Tongue (tissue), 2 donors: ENCODE measurements around the gene TARS3. TPM values are rescaled to one million over a fixed set of nuclear protein-coding genes. Genes with fewer than 3 reads are reported as not detected.

Experiments
- small RNA-seq: library from RNA; depleted of rRNA; stranded (forward); fragments of <200 nt; gene quantifications from one replicate; pipeline ENCODE3, GENCODE V24; 2014; ENCODE audit warnings: low replicate concordance
- total RNA-seq: library from RNA; depleted of rRNA; stranded (reverse); fragments of >200 nt; gene quantifications from one replicate; pipeline ENCODE4 v1.2.3, GENCODE V29; 2014

The TARS3 gene
- total RNA-seq, 1 donor from 2014 or later = 35.8 TPM

Small RNAs within 50 kb of the gene (small RNA-seq; reads per million reads assigned to genes)
- not detected for gene RN7SL209P
- not detected for gene RNU6-807P

Other genes with a start within 250 kb of the TARS3 start
- 10.6 TPM for gene PCSK6, start 234.8 kb downstream of the TARS3 start, total RNA-seq
- 36.6 TPM for gene TM2D3, start 72.1 kb downstream of the TARS3 start, total RNA-seq
- not detected for gene OR4F6, start 79.0 kb upstream of the TARS3 start, total RNA-seq
- not detected for gene OR4F15, start 87.7 kb upstream of the TARS3 start, total RNA-seq